Measurements from ENCODE around the gene XRCC3.

DNA sequence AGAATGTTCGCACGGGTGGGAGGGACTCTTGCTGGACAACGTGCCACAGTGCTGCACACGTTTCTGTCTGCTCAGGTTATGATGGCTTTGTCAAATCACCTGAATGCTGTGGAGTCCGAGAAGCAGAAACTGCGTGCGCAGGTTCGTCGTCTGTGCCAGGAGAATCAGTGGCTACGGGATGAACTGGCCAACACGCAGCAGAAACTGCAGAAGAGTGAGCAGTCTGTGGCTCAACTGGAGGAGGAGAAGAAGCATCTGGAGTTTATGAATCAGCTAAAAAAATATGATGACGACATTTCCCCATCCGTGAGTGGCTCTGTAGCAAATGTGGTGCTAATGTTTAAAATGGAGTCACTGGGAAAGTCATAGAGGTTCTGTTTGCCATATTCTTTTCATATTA is 57.8 kb downstream of the XRCC3 start:
- TF ChIP-seq TAF1 (conservative IDR thresholded peaks at IDR 0.05) (no peak), REST (IDR thresholded peaks at IDR 0.05) (no peak), CTCF (IDR thresholded peaks at IDR 0.05; ENCODE audit: low read depth, low read length, missing input control) (no peak), YY1 (IDR thresholded peaks at IDR 0.05) (no peak), HNF4G (IDR thresholded peaks at IDR 0.05) (no peak), ATF3 (IDR thresholded peaks at IDR 0.05) (no peak)

All from liver (tissue), 3 donors.